Osteoblast (primary cell): ENCODE measurements around the gene PDLIM5. TPM values are rescaled to one million over a fixed set of nuclear protein-coding genes. Genes with fewer than 3 reads are reported as not detected.

Experiments used
- DNase-seq: peaks from one replicate; pipeline ENCODE4 v3.0.0; 2011; ENCODE audit warnings: low spot score, mixed read lengths; ENCODE audit not compliant: insufficient read length; ENCODE audit errors: missing footprints
- H2AFZ ChIP-seq: 2 replicates; pipeline ENCODE4 v1.6.0; 2011; ENCODE audit warnings: mild to moderate bottlenecking, low read length
- H3K27ac ChIP-seq: 2 replicates; pipeline ENCODE4 v1.5.1; 2011; ENCODE audit warnings: mild to moderate bottlenecking, low read depth, low read length, moderate library complexity
- H3K27me3 ChIP-seq: 2 replicates; pipeline ENCODE4 v1.6.0; 2012; ENCODE audit warnings: mild to moderate bottlenecking, control low read depth, inconsistent platforms, low read length, moderate library complexity; ENCODE audit not compliant: insufficient read depth
- H3K36me3 ChIP-seq: 2 replicates; pipeline ENCODE4 v1.5.1; 2011; ENCODE audit warnings: mild to moderate bottlenecking, low read length, control low read depth, moderate library complexity; ENCODE audit not compliant: insufficient read depth
- H3K4me1 ChIP-seq: 2 replicates; pipeline ENCODE4 v1.5.1; 2011; ENCODE audit warnings: mild to moderate bottlenecking, low read length, control low read depth, moderate library complexity; ENCODE audit not compliant: insufficient read depth
- H3K4me2 ChIP-seq: 2 replicates; pipeline ENCODE4 v1.6.0; 2011; ENCODE audit warnings: mild to moderate bottlenecking, low read length; ENCODE audit not compliant: insufficient read depth
- H3K4me3 ChIP-seq: fragments of 200-600 bp; sonication (generic); 3 replicates; pipeline ENCODE4 v1.5.1; 2012; ENCODE audit warnings: mild to moderate bottlenecking, low read length, inconsistent platforms; ENCODE audit not compliant: insufficient read depth
- H3K79me2 ChIP-seq: 2 replicates; pipeline ENCODE4 v1.6.0; 2012; ENCODE audit warnings: mild to moderate bottlenecking, low read length, control low read depth, inconsistent platforms; ENCODE audit not compliant: insufficient read depth
- H3K9me3 ChIP-seq: 2 replicates; pipeline ENCODE4 v1.5.1; 2011; ENCODE audit warnings: low read depth, low read length, control low read depth
- H4K20me1 ChIP-seq: 2 replicates; pipeline ENCODE4 v1.6.0; 2012; ENCODE audit warnings: mild to moderate bottlenecking, low read length, control low read depth; ENCODE audit not compliant: insufficient read depth
- CTCF ChIP-seq: IDR thresholded peaks from 2 replicates; pipeline ENCODE4 v1.5.1; 2011; ENCODE audit warnings: mild to moderate bottlenecking, low read depth, low read length, moderate library complexity; ENCODE audit errors: extremely low read depth
- total RNA-seq: library from RNA; depleted of rRNA; stranded (reverse); fragments of >200 nt; gene quantifications from 2 replicates; pipeline ENCODE4 v1.2.3, GENCODE V29; 2012

Gene PDLIM5
- total RNA-seq, 1 donor: 312 TPM

DNA sequence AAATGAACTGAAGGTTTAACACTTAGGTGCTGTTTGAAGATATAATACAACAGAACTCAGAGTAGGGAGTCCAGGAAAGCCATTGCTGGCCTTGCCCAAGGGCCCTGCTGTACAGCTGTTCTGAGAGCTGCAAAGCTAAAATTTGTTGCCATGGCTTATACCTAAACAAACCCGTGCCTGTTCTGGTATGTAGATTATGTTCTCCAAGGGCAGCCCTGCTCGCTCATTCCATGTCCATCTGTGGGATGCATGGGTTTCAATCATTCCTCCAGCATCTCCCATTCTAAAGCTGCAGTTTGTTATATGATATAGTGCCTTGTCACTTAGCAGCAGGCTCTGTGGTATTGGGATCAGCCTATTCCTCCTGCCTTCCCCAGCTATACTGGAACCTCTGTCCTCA is 225.2 kb downstream of the PDLIM5 start:
- Histone ChIP-seq H3K27me3 (no peaks in the 10 kb centered on the region), H3K4me3 (no peak overlapping the region), H3K4me1 (peaks cover 27% of the 10 kb centered on the region), H3K9me3 (no peaks in the 10 kb centered on the region), H3K79me2 (no peaks in the 10 kb centered on the region), H3K4me2 (no peak overlapping the region), H3K27ac (peak overlapping the region; percentile 26), H4K20me1 (no peaks in the 10 kb centered on the region), H3K36me3 (no peaks in the 10 kb centered on the region), H2AFZ (no peak overlapping the region)
- no peak for TF ChIP-seq CTCF
- DNase-seq: no peak

- peak; percentile 77 for DNase-seq
- no peaks in the 10 kb centered on the region for H3K27me3 ChIP-seq
- H3K4me1 ChIP-seq: peaks cover 27% of the 10 kb centered on the region
- no peak overlapping the region for H2AFZ ChIP-seq
- no peaks in the 10 kb centered on the region for H3K9me3 ChIP-seq
- no peak overlapping the region for H3K27ac ChIP-seq
- H3K79me2 ChIP-seq: no peaks in the 10 kb centered on the region
- TF ChIP-seq CTCF: no peak
- H3K4me2 ChIP-seq: peak overlapping the region; percentile 4
- H3K4me3 ChIP-seq: no peak overlapping the region
- H3K36me3 ChIP-seq: no peaks in the 10 kb centered on the region
- H4K20me1 ChIP-seq: no peaks in the 10 kb centered on the region
These were observed 227.2 kb downstream of the PDLIM5 start for GRCh38 chr4:94678896-94679295.

DNA sequence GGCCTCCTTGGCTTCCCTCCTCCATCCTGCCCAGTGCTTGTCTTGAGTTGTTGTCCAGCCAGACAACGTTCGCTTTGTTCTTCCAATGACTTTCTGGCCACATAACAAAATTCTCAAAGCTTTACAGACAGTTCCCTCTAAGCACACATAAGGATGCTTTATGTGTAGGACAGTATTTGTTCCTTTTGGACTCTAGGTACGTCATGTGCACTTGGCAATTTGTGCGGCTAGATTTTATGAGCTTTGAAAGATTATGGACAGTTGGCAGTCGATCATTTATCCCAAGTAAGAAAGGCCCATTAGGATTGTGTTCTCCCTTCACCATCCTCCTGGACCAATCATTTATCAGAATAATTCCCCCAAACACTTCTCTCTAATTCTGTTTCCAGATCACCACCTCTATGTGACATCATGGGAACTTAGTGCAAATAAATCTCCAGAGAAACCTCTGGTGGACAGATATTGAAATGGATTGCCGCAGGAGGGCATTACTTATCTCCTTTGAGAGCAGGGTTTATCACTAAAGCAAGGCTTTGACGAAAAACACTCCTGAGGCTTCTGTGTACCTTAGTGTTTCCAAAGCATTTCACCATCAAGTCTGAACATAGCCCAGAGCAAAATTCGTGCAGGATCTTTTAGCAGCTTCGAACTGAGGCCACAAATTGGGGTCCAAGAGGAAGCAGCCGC is 228.6 kb downstream of the PDLIM5 start:
- Histone ChIP-seq H3K36me3 (no peaks in the 10 kb centered on the region), H2AFZ (no peak overlapping the region), H3K4me1 (peaks cover 27% of the 10 kb centered on the region), H3K27ac (no peak overlapping the region), H3K27me3 (no peaks in the 10 kb centered on the region), H3K9me3 (no peaks in the 10 kb centered on the region), H3K79me2 (no peaks in the 10 kb centered on the region), H4K20me1 (no peaks in the 10 kb centered on the region), H3K4me3 (no peak overlapping the region), H3K4me2 (no peak overlapping the region)
- DNase-seq: no peak
- no peak for TF ChIP-seq CTCF

DNA sequence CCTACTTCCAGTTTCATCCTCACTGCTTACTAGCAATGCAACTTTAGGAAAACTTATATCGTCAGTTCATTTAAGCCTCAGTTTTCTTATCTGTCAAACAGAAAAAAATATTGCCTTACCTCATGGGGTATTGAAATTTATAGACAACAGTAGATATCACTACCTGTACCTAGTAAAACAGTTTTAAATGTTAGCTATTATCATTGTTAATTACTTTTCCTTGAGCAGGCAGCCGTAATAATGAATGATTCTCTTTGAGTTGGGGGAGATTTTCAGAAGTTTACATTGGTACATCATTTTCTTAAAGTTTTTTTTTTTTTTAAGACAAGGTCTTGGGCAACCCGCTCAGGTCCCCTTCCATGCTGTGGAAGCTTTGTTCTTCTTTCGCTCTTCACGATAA is 234.3 kb downstream of the PDLIM5 start:
- Histone ChIP-seq H3K4me1 (peaks cover 8% of the 10 kb centered on the region), H4K20me1 (no peaks in the 10 kb centered on the region), H3K27me3 (no peaks in the 10 kb centered on the region), H3K4me3 (no peak overlapping the region), H3K9me3 (no peaks in the 10 kb centered on the region), H3K36me3 (no peaks in the 10 kb centered on the region), H3K79me2 (no peaks in the 10 kb centered on the region), H3K4me2 (no peak overlapping the region), H3K27ac (no peak overlapping the region), H2AFZ (no peak overlapping the region)
- DNase-seq: no peak
- no peak for TF ChIP-seq CTCF
